Islet of Langerhans (tissue), 1 donor: ENCODE results near the gene AKAP6.

Source experiments
- FAIRE-seq: peaks from one replicate; lab custom pipeline; 2011; peaks lifted over from hg19 to GRCh38; lab: Jason Lieb, UNC

The AKAP6 gene

DNA sequence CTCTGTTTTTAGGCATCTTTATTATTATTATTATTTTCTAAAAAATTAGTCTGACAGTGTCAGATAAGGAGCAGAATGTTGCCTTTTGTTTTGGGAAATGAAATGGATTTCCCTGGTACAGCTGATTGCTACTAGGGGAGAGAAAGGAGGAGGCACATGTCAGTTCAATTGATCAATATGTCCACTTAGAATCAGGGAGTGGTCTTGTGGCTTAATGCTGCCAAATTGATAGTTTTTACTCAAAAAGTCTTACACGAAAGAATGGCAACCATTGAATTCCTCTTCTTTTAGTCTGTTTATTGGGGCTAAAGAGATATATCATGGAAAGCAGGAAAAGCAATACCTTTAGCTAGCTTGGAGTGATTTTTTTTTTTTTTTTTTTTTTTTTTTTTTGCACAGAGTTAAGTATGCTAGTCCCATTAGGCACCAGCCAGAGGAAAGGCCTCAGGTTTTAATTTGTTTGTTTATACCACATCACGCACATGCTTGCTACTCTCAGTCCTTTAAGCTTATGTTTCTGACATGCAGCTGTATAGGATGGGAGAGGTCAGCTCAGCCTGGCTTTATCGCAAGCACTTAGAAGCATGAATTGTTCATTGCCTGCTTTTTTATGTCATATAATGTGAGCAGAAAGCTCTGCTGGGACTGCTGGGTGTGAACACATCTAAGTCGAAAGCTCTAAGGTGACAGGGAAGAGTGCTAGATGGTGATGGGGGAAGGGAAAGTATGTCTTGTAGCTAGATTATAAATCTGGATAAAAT lies 1.4 kb downstream of the AKAP6 start:
- FAIRE-seq: no peak

- FAIRE-seq: no peak
These were observed 2.1 kb downstream of the AKAP6 start for GRCh38 chr14:32331206-32331605.

- FAIRE-seq: no peak
These were observed 3.6 kb downstream of the AKAP6 start for GRCh38 chr14:32332415-32333316.

DNA sequence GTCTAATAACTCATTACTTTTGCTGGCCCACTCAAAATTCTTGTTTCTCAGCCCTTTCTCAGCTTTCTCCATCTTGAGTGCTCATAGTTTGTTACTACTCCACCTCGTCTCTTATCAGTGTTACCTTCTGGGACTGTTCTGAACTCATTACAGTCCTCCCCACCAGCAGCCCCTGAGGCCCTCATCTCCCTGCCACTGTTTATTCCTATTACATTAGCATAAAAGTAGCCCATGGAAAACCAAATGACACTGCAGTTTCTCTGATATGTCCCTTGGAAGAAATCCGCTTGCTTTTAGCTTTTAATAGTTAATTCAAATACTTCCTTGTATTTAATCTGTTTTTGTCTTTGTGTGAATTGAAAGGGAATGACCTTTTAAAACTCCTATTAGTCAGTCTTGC lies 7.6 kb downstream of the AKAP6 start:
- FAIRE-seq: no peak

DNA sequence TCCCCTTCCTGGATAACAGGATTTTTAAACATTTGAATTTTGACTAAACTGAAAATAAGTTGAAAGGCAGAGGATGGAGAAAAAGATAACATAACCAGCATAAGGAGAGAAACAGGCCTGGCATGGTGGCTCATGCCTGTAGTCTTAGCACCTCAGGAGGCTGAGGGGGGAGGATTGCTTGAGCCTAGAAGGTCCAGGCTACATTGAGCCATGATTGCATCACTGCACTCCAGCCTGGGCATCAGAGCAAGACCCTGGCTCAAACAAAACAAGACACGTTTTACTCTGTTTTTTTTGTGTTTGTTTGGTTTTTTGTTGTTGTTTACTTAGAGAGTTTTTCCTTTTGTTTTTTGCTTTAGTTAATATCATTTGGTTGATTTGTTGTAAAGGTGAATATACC lies 8.7 kb downstream of the AKAP6 start:
- peak; percentile 45 for FAIRE-seq

- FAIRE-seq: no peak
These were observed 10.1 kb downstream of the AKAP6 start for GRCh38 chr14:32339188-32339587.

GRCh38 chr14:32341947-32342846 lies 13.1 kb downstream of the AKAP6 start:
- FAIRE-seq: no peak

DNA sequence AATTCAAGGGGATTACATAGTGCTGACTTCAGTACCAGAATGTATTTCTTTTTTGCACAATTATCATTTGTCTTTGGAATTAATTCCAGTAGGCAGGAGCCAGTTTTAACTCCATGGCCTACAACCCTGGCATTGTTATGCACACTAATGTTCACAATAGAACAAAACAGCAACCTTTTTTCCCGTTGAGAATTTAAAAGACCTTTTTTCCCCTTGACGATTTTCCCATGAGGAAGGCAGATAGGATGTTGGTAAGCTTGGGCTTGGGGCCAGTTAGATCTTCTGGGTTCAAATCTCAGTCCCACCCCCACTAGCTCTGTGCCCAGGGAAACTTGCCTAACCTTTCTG lies 13.7 kb downstream of the AKAP6 start:
- FAIRE-seq: no peak

- no peak for FAIRE-seq
These were observed 14.9 kb downstream of the AKAP6 start for GRCh38 chr14:32343926-32344430.

DNA sequence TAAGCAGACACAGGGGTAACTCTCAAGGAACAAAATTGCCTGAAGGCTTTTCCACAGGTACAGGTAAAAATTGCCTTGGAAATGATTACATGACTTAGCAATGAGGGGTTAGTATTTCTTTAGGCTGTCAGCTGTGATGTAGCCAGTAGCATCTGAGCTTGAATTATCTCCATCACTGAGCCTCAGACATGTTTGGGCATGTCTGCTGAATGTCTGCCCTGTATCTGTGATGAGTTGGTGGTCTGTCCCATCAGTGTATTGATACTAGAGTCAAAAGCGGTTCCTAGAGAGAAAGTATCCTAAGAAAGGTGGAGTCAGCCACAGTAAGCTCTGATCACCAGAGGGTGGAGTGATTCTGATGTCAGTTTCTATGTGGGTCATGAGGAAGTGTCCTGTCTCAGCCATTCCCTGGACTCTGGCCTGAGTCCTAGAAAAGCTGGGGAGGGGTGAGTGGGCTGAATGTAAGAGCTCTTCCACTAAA lies 16.3 kb downstream of the AKAP6 start:
- FAIRE-seq: no peak

GRCh38 chr14:32349322-32349721 lies 20.2 kb downstream of the AKAP6 start:
- no peak for FAIRE-seq

- FAIRE-seq: no peak
These were observed 20.9 kb downstream of the AKAP6 start for GRCh38 chr14:32350020-32350419.

GRCh38 chr14:32352631-32353030 lies 23.5 kb downstream of the AKAP6 start:
- FAIRE-seq: no peak

GRCh38 chr14:32354716-32355115 lies 25.6 kb downstream of the AKAP6 start:
- no peak for FAIRE-seq

DNA sequence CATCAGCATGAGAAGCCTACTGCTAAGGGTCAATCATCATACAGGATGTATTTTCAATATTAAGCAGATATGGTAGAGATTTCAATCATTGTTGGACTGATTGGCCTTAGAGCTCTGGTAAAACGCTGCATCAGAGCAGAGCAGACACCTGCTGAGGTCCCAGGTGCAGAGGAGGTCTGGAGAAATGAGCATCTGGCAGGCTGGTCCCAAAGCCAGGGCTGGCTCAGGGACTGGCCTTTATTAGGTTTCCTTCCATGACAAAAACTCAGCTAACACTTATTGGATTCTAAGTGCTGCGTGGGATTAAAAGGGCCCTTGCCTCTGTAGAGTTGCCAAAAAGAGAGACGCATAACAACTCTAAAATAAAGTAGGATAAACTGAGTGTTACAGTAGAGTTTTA lies 29.7 kb downstream of the AKAP6 start:
- no peak for FAIRE-seq

- FAIRE-seq: no peak
These were observed 32.6 kb downstream of the AKAP6 start for GRCh38 chr14:32361674-32362073.

DNA sequence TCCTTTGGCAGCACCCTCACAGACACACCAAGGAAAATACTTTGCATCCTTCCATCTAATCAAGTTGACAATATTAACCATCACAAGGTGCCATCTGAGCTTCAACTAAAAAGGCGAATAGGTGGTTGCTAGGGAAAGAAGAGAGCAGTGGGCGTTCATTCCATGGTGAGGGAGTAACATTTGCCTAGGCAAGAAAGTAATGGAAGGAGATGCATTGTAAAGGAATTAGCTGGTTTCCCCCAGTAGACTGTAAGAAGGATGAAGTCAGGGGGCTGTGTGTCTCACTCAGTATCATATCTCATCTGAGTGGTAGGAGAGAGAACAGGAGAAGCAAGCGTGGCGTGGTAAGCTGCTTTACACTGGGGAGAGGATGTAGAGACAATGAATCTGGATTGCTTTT lies 34.7 kb downstream of the AKAP6 start:
- no peak for FAIRE-seq

- no peak for FAIRE-seq
These were observed 35.8 kb downstream of the AKAP6 start for GRCh38 chr14:32364941-32365340.

- FAIRE-seq: no peak
These were observed 37.3 kb downstream of the AKAP6 start for GRCh38 chr14:32366256-32366879.

DNA sequence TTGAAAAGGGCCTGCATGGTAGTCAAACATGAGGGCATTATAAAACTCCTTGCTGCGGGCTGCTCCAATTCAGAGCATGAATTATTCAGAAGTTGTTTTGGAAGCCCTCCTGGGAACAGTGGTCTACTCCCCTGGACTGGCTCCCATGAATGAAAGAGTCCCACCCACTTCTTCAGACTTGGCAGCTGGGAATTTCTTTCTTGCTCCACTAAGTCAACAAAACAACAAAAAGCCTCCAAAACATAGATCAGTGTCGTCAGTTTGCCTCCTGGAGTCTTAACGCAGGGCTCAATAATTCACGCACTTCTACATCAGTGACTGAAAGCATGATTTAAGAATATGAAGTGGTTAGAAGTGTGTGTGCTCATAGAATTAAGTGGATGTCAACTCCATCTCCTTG lies 37.9 kb downstream of the AKAP6 start:
- no peak for FAIRE-seq

- FAIRE-seq: no peak
These were observed 38.4 kb downstream of the AKAP6 start for GRCh38 chr14:32367516-32367915.

- no peak for FAIRE-seq
These were observed 39.0 kb downstream of the AKAP6 start for GRCh38 chr14:32368107-32368506.
